NT2/D1 (cell line): ENCODE measurements around the gene CACNA1E.

Experiments used
- DNase-seq: peaks from one replicate; pipeline ENCODE4 v3.0.0-alpha.2; 2011; ENCODE audit warnings: low read depth, low spot score
- H3K27me3 ChIP-seq: 2 replicates; pipeline ENCODE4 v1.6.0; 2011; ENCODE audit warnings: mild to moderate bottlenecking; ENCODE audit not compliant: insufficient read length, insufficient read depth
- H3K36me3 ChIP-seq: 2 replicates; pipeline ENCODE4 v1.6.1; 2011; ENCODE audit warnings: mild to moderate bottlenecking, low read length, mixed read lengths; ENCODE audit not compliant: insufficient read depth, insufficient read length
- H3K4me1 ChIP-seq: 2 replicates; pipeline ENCODE4 v1.5.1; 2011; ENCODE audit not compliant: insufficient read depth, insufficient read length
- H3K4me3 ChIP-seq: 2 replicates; pipeline ENCODE4 v1.5.1; 2011; ENCODE audit warnings: low read depth; ENCODE audit not compliant: insufficient read length
- H3K9ac ChIP-seq: 2 replicates; pipeline ENCODE4 v1.6.0; 2011; ENCODE audit warnings: low read depth; ENCODE audit not compliant: insufficient read length
- H3K9me3 ChIP-seq: 2 replicates; pipeline ENCODE4 v1.5.1; 2011; ENCODE audit warnings: mild to moderate bottlenecking, low read length; ENCODE audit not compliant: insufficient read depth
- SUZ12 ChIP-seq: IDR thresholded peaks from 2 replicates; pipeline ENCODE4 v1.6.1; 2011; ENCODE audit not compliant: insufficient read length, insufficient read depth; ENCODE audit errors: extremely low read depth
- YY1 ChIP-seq: IDR thresholded peaks from 2 replicates; pipeline ENCODE4 v1.6.1; 2011; ENCODE audit not compliant: insufficient read length, insufficient read depth
- ZNF274 ChIP-seq: IDR thresholded peaks from 2 replicates; pipeline ENCODE4 v1.6.1; 2011; ENCODE audit warnings: mild to moderate bottlenecking, low read depth, low read length

CACNA1E gene

DNA sequence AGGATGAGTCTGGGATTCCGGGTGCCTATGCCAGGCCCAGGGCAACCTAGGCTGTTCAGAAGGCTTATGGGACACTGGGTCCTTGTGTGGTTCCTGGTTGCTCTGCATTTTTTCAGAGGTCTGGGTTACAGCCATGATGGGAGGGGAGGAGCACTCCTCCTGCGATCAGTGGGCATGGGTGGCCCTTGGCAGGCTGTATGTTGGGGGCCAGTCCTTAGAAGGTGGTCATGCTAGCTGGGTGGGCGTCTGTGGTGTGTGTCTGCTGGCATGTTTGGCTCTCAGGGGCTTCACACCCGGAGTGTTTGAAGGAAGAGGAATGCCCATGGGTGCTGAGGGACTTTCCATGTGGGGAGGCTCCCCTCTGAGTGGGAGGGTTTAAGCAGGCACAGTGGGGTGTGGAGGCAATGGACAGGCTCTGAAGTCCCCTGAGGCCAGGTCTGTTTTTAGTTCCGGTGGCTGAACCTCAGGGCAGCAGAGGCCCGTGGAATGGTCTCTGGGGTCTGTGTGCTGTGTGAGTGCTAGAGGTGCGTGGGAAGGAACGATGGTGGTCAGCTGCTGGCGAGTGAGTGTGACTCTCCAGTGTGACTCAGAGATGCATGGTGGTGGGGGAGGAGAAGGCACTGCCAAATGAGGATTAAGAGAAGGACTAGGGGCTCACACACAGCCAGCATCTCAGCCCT lies 25.3 kb downstream of the CACNA1E start:
- no peak overlapping the region for H3K4me3 ChIP-seq
- no peak for DNase-seq
- peaks cover 9% of the 10 kb centered on the region for H3K4me1 ChIP-seq
- TF ChIP-seq ZNF274 (no peak), YY1 (no peak), SUZ12 (no peak)
- H3K9me3 ChIP-seq, result no peaks in the 10 kb centered on the region
- H3K9ac ChIP-seq, result no peak overlapping the region
- H3K27me3 ChIP-seq, result no peaks in the 10 kb centered on the region
- H3K36me3 ChIP-seq, result no peaks in the 10 kb centered on the region

DNA sequence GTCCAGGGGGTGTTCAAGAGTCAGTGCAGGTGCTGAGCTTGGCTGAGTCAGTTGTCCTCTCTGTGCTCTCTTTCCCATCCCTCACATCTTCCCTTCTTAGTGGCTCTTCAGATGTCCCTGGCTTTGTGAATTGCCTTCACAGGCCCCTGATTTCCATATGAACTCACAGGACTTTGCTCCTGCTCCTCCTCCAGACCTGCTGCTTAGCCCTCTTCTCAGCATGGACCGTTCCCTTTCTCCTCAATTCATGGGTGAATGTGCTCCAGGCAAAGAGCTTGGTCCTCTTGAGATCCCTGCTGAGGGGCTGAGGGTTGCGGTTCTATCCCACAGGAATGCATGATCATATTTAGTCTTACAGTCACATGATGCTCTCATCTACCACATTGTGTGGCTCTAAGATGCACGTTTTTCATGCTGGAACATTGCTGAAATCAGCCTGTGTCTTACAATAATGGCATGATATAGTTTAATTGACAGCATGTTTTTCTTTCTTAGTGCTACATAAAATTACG lies 30.5 kb downstream of the CACNA1E start:
- no peak for DNase-seq
- Histone ChIP-seq H3K4me3 (no peak overlapping the region), H3K4me1 (peaks cover 8% of the 10 kb centered on the region), H3K9ac (no peak overlapping the region), H3K27me3 (no peaks in the 10 kb centered on the region), H3K9me3 (no peaks in the 10 kb centered on the region), H3K36me3 (no peaks in the 10 kb centered on the region)
- TF ChIP-seq YY1, result no peak
- TF ChIP-seq SUZ12, result no peak
- TF ChIP-seq ZNF274, result no peak

DNA sequence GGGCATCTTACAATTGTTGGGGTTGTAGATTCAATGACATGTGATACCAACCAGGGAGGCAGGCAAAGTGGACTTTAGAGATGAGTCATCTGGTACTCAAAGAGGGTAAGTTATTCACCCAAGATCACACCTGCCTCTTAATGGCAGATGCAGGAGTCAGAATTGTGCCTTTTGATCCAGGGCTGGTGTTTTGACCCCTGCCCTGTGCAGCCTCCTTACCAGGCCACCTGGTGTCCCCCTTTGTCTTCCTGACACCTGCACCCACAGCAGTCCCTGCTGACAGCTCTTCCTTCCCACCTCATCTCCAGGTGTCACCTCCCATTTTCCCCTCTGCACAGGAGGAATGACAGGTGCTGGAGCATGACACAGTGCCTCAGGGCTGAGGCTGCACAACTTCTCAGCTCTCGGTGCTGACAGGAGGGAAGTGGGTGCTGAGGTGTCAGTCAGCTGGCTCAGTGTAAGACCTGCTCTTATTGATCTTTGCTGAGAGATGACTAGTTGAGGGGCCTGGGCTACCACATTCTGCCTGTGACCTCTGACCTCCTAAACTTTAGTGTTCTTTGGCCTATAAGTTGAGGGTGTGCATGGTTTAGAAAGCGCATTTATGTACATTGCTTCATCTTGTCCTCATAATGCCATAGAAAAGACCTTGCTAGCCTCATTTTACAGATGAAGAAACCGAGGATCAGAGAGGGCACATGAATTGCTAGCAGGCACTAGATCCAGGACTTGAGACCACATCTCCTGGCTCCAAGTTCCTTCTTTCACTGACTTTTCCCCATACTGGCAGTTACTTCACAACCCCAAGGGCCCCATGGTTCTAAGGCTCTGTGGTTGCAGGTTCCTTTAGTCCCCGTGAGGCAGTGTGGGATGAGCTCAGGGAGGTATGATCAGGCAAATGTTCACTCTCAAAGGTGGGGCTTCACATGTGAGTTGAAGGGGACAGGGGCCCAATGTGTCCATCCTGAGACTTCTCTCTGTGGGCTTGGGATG lies 31.3 kb downstream of the CACNA1E start:
- H3K9me3 ChIP-seq, result no peaks in the 10 kb centered on the region
- H3K4me3 ChIP-seq, result no peak overlapping the region
- no peak overlapping the region for H3K9ac ChIP-seq
- TF ChIP-seq SUZ12 (no peak), ZNF274 (no peak), YY1 (no peak)
- no peaks in the 10 kb centered on the region for H3K36me3 ChIP-seq
- peaks cover 2% of the 10 kb centered on the region for H3K4me1 ChIP-seq
- no peak for DNase-seq
- no peaks in the 10 kb centered on the region for H3K27me3 ChIP-seq

DNA sequence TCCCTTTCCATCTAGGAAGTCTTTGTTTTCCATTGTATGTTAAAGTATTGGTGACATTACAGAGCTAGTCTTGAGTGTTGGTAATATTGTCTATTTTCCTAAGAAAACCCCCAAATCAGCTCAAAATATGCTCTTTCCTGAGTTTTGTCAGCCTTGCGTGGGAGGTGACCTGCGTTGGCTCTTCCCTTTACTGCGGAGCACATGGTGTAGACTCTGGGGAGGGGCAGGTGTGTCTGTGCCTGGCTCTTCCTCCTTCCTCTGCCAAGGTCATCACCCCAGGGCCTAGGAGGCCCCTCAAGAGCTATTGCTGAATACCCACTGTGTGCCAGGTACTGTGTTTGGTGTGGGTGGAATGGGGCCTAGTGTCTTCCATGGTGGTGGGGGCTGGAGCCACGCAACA lies 33.4 kb downstream of the CACNA1E start:
- no peak for DNase-seq
- Histone ChIP-seq H3K4me1 (peaks cover 2% of the 10 kb centered on the region), H3K4me3 (no peak overlapping the region), H3K27me3 (no peaks in the 10 kb centered on the region), H3K9me3 (no peaks in the 10 kb centered on the region), H3K36me3 (no peaks in the 10 kb centered on the region), H3K9ac (no peak overlapping the region)
- TF ChIP-seq ZNF274 (no peak), YY1 (no peak), SUZ12 (no peak)

DNA sequence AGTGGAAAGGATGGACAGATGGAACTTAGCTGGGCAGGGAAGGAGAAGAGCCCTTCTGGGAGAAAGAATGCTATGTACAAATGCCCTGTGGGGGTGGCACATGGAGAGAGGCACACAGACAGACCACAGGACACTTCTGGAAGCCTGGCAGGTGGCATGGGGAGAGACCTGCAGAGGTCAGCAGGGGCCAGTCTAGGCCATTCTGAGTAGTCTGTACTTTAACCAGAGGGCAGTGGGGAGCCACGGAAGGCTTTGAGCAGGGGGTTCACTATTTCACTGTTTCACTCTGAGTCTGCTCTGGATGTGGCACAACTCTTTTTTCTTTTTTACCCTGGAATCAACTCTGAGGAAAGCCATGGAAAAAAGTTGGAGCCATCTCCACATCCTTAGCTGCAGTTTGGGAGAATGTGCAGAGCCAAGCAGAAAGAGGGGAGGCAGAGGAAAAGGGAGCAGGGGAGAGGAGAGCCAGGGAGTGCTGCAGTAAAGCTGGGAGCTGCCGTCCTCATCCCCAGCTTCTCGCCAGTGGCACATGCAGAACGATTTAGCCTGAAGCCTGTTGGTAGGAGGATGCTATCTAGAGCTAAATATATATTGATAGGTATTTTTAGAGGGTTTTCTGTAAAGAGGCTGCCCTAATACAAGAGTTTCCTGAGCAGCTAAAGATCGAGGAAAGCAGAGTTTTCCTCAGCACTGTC lies 34.0 kb downstream of the CACNA1E start:
- H3K4me1 ChIP-seq, result peaks cover 2% of the 10 kb centered on the region
- H3K9ac ChIP-seq, result no peak overlapping the region
- no peaks in the 10 kb centered on the region for H3K27me3 ChIP-seq
- no peaks in the 10 kb centered on the region for H3K9me3 ChIP-seq
- H3K36me3 ChIP-seq, result no peaks in the 10 kb centered on the region
- no peak for TF ChIP-seq SUZ12
- TF ChIP-seq ZNF274, result no peak
- no peak for TF ChIP-seq YY1
- no peak overlapping the region for H3K4me3 ChIP-seq
- DNase-seq, result no peak

DNA sequence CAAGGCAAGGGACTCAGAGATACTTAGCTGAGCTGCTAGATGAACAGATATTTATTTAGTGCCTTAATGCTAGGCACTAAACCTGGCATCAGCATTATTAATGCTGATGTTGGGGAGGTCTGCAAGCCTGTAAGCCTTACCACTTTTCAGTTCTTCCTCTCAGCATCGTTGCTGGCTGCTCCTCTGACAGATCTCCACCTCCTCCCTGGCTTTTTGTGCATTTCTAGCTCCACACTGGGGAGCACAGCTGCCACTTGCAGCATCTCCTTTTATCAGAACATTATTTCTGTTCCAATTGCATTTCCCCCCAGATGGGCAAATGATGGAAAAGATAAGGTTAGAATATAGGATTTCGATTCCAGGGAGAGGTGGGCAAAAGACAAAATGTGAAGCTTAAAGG lies 34.8 kb downstream of the CACNA1E start:
- H3K9me3 ChIP-seq, result no peaks in the 10 kb centered on the region
- no peak for DNase-seq
- no peak overlapping the region for H3K9ac ChIP-seq
- no peaks in the 10 kb centered on the region for H3K27me3 ChIP-seq
- peaks cover 2% of the 10 kb centered on the region for H3K4me1 ChIP-seq
- H3K4me3 ChIP-seq, result no peak overlapping the region
- no peaks in the 10 kb centered on the region for H3K36me3 ChIP-seq
- TF ChIP-seq SUZ12 (no peak), ZNF274 (no peak), YY1 (no peak)
